HG03064 (cell line): ENCODE data around the gene DNAI1.
"Not testable (repeated sequence)": the region's sequence is repeated elsewhere in the genome, so short reads cannot be mapped to it uniquely, and the experiment has no call there.

Experiments used
- ATAC-seq: cut with Tn5 transposase; IDR thresholded peaks from one replicate; pipeline ENCODE4 v1.9.1; 2021; ENCODE audit warnings: low read depth; ENCODE audit not compliant: unreplicated experiment

The DNAI1 gene

DNA sequence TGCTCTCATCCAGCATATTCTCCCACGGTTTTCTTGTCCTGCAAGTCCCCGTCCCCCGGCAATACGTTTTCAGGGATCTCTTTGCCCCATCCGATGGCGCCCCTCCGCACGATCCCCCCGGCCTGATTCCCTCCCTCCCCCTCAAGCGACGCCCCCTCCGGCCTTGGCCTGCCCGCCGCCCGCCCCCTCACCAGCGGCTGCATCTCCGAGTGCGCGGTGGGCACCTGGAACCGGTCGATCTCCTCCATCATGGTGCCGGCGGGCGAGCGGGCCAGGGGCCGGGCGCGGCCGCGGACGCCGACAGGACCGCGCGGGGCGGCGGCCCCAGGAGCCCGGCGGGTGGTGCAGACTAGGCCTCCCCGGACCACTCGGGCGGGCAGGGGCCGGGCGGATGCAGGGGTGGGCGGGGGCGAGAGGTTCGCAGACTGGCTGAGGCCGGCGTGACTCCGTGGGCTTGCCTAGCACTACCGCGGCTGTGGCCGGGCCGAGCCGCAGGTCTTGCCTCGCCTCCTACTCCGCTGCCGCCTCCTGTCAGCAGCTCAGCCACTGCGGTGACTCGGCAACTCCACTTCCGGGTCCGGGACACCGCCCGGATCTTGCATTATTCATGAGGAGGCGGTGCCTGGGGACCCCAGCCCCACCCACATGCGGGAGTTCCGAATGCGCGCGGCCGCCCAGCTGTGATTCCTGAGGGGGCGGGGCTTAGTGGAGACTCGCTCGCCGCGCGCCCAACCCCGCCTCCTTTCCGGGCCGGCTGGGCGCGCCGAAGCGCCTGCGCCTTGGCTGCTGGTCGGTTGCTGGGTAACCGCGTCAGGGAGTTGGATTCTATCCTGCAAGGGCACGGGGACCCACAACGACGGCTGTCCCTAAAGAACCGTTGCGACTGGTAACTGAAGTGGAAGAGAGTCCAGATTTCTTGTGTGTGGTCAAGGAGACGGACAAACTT lies at the start of gene DNAI1, which contains the start of gene FAM219A:
Gene DNAI1 (plus strand): TSS at position 793 of the 946 bp plus-strand sequence. CDS start 201 bp downstream, outside the sequence.
Gene FAM219A (minus strand): TSS at position 558 of the 946 bp plus-strand sequence. CDS start 307 bp downstream, at position 251.
- ATAC-seq: peak; percentile 99

DNA sequence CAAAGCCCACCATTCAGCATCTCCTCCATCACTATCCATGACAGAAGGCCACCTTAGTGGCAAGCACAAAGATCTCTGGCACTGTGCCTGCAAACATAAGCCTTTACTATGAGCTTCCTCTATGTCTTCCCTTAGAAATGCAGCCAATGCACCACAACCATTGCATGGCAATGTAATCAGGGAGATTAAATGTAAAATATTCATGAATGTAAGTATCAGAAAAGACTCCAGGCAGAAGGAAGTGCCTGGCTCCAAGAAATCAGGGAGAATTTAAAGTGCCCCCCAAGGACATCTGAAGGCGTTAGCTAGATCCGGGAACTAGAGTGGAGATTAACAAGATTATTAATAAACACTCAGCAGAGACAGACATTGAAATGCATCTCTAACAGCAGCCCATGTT lies 49.5 kb upstream of the DNAI1 start:
- ATAC-seq: no peak

DNA sequence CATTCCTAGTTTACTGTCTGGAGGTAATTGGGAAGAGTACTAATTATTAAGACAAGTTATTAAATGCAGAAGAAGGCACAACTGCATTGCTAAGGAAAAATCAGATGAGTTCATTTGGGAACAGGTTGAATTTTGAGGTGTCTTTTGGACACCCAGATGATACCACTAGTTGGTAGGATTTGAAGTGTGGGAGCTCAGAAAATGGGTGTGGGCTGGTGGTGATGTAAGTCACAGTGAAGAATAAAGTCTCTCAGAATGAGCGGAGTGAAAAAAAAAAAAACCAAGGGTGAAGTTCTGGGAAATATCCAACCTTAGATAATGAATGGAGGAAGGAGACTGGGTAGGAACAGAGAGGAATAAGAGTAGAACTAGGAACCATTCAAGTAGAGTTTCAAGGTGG lies 46.3 kb upstream of the DNAI1 start:
- ATAC-seq: no peak

DNA sequence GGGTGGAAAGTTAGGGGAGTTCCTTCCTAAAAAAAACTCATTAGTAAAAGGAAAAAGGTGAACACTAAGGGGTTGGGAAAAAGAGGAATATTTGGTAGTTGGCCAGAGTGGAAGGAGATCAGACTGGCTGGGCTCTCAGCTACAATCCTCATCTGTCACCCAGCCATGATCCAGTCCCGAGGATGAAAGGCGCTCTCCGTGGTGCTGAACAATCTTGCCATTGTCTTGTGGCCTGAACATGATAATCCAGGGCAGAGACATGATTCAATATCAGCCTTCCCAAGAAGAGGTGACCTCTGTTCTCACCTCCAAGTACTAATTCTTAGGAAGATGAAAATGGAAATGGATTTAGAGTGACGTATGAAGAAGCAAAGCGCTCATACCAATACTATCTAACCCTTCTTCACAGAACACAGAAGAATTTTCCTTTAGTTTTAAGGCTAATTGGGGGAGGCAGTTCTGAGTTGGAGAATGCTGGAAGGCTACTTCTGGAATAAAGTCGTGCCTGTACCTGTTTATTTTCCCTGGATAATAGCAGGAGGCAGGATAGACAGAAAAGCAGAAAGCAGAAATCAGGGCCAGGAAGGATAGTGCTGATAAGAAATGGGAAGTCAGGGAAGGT lies 45.3 kb upstream of the DNAI1 start:
- no peak for ATAC-seq

DNA sequence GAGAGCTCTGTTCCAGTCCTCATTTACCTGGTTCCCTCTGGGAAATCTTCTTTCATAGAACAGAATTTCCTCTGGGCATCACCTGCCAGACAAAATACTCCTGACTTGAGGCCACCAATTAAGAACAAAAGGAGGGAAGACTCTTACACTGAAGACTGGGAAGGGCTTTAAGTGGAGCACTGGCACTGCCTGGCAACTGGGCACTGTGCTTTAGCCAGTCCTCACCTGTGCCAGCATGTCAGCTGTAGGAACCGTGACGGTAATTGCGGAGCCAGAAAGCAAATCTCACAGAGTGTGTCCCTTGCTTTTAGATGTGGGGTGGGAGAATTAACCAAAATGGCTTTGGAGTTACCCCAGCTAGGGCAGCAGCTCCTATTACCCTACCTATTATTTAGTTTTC lies 40.9 kb upstream of the DNAI1 start:
- ATAC-seq: no peak

DNA sequence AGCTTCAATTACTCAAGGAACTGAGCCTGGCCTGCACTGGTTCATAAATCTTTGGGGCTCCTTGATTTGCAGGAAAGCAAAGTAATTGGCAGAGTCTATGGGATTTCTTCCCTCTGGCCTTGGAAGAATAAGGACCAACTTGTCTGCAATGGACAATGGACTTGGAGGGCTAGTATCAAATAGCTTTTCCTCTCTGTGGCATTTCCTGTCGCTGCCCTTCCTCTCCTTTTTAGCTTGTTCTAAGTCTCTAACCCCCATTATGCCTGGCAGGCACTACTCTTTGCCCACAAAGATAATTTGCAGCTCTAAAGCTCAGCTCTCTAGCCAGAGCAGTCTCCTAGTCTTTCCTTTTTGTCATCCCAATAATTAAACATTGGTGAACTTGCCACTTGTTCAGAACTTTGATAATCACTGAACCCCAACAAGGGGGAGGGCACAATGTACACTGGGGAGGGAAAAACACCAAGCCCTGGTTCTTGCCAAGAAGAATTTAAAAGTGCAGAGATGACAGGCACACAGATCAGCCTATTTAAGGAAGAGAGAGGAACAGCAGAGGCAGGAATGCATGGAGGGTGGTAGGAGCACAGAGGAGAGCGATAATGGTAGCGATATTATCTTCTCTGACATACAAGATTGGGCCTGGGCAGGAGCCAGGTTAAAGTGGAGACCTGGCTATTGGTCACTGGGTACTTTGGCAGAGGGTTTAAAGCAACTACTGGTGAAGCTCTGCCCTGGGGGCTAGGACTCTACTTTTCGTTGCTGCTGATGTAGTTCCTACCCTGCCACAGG lies 38.7 kb upstream of the DNAI1 start:
- ATAC-seq: no peak

DNA sequence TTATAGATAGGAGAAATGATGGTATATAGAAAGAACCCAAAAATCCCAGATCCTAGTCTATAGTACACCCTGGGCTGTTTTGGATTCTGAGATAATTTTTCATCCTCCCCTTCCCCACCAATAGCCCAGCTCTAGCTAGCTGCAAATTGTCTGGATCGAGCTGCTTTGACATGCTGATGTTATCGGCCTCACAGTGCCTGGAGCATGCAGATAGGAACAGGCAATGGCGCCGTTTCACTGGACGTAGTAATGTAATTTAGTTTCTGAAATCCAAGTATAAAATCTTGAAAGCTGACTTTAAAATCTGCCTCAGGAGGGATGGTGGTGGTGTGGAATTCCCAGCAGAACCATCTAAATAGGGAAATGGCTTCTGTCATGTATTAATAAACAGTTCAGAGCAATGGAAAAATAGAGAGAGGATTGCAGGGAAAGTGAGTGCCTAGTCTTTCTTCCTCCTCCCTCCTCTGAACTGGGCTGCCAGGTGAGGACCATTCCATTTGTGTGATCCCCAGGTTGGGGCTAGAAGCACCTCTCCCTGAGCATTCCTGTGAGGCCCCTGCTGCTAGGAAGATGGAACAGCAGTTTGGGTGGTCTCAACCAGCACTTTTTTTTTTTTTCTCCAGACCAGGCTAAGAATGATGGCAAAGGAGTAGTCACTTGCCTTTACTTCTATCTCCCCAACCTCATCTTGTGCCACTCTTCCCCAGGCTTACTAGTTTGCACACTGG lies 32.1 kb upstream of the DNAI1 start:
- ATAC-seq: no peak

DNA sequence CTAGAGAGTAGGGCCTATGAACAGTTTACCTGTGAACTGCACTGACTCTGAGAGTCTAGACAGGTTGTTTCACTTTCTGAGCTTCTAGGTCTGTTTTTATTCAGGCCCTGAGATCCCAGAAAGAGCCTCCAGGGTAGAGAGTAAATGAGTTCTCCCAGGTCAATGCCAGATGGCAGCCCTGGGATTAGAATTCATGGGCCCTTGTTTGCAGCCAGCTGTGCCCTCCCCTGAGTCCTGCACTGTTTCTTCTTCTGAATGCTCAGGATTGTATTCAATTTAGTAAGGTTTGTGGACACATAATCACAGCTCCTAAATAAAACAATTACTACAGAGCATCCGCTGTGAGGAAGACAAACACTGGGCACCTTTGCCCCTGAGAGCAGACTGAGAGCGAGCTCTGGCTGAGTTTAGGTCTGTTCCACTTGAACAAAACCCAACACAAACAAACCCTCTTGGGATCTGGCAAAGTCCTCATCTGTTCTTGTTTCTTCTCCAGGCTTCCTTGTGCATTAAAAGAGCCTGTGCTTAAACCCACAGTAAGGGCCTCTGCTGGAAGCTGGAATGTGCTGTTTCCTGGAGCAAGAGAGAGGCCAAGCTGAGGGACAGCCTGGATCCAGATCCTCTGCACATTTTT lies 30.2 kb upstream of the DNAI1 start:
- no peak for ATAC-seq

DNA sequence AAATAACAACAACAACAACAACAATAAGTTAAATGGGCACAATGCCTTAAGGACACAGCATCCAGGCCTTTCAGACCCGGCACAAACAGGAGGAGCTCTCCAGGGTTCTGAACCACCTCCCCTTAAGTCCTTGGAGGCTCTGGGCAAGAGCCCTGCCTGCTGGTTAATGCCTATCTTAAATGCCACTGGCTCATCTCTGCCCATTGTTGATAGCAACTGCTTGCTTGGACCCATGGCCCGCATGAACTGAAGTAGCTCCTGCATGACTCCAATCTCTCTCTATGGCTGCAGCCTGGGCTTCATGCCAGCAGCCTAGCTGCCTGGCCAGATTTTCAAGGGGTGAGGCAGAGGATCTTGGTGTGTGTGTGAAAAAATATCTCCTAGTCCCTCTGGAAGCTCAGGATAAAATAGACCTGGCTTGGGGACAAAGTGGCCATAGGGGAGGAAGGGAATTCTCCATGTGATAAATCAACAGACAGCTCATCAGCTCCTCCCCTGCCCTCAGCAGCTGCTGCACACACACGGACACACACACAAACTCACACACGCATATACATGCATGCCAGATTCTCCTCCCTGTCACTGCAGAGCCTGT lies 27.7 kb upstream of the DNAI1 start:
- no peak for ATAC-seq

DNA sequence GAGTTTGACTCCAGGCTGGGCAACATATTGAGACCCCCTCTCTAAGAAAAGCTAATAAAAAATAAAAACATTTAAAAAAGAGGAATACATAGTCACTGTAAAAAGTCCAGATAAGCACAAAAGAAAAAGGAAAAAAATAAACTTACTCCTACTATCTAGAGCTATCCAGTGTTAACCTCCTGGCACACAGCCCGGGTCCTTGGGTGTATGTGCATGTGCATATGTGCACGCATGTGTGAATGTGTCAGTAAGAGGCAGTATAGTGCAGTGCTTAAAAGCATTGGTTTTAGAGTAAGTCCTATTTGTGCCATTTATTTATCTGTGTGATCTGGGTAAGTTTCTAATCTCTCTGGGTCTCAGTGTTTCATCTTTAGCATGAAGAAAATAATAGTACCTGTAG lies 26.9 kb upstream of the DNAI1 start:
- no peak for ATAC-seq

DNA sequence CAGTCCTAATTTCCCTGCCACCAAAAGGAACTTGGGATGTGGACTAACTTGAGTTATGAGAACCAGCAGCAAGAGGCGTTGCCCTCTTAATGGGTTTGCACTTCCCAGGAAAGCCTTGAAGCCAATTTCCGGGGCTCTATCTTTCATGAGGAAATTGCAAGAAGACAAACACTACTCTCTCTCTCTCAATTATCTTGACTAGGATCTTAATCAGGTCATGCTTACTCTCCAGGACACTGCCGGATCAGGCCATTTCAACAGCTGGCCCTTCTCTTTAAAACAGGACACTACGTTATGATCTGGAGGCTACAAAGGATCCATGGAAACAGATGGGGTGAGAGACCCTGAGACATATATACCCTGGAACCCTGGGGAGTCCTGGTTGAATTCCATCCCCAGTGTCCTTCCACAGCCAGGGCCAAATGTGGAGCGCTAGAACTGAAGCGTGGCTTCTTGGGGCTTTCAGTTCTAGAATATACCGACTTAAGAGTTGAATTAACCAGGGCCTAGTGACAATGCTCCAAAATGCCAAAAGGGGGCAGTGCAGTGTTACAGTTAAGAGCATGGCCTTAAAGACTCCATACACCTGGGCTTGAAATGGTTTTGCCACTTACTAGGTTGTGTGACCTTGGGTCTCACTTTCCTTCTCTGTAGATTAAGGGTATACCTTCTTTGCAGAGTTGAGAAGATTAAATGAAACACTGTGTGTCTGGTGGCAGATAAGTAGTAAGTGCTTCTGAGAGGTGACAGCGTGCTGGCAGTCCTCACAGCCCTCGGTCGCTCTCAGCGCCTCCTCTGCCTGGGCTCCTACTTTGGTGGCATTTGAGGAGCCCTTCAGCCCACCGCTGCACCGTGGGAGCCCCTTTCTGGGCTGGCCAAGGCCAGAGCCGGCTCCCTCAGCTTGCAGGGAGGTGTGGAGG lies 21.3 kb upstream of the DNAI1 start:
- ATAC-seq: no peak

DNA sequence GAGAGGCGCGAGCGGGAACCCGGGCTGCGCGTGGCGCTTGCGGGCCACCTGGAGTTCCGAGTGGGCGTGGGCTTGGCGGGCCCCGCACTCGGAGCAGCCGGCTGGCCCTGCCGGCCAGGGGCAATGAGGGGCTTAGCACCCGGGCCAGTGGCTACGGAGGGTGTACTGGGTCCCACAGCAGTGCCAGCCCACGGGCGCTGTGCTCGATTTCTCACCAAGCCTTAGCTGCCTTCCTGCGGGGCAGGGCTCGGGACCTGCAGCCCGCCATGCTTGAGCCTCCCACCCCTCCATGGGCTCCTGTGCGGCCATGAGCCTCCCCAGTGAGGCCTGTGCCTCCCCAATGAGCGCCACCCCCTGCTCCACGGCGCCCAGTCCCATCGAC lies 20.7 kb upstream of the DNAI1 start:
- ATAC-seq: not testable (repeated sequence)

DNA sequence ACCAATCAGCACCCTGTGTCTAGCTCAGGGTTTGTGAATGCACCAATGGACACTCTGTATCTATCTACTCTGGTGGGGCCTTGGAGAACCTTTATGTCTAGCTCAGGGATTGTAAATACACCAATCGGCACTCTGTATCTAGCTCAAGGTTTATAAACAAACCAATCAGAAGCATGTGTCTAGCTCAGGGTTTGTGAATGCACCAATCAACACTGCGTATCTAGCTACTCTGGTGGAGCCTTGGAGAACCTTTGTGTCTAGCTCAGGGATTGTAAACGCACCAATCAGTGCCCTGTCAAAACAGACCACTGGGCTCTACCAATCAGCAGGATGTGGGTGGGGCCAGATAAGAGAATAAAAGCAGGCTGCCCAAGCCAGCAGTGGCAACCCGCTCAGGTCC lies 20.1 kb upstream of the DNAI1 start:
- not testable (repeated sequence) for ATAC-seq

DNA sequence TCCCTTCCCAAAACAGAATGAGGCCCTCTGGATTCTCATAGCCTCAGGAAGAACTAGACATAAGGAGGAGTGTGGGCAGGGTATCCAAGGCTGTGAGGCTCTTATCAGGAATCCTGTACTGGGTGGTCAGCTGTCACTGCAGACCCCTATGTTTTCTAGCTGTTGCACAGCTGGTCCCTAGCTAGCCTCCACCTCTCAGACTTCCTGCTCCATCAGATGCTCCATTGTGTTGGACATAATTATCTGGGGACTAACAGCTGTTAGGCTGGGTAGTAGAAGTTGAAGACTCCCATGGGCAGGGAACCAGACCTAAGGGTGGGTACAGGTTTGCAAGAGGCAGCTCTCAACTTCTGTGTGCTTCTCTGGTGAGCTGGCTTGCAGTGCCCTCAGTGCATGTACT lies 18.6 kb upstream of the DNAI1 start:
- ATAC-seq: no peak

DNA sequence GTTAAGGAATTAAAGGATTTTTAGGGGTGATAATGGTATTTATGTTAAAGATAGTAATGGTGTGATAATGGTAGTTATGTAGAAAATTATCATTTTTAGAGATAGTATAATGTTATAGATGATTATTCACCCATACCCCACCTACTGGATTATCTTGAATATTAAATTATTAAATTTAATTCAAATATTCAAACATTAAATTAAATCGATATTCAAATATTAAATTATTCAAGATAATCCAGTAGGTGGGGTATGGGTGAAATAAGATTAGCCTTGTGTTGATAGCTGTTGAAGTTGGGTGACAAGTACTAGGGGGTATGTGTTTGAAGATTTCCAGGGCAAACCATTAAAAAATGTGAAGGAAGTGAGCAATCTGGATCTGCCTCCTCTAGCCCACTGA lies 15.8 kb upstream of the DNAI1 start:
- no peak for ATAC-seq

DNA sequence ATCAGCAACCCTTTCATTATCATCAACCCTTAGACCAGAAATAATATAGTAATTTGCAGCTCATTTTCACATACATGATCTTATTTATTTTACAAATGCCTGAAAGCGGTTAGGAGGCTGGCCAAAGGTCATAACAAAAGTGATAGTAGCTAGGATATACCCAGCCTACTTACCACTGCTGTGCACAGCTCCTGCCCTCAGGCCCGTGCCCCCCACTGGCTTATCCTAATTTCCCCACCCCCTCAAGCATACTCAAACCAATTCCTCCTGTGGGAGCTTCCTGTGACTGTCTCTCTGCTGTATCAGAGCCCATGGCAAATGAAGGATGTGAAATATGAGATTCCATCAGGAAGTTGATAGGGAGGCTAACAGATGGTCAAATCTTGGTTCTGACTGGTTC lies 15.1 kb upstream of the DNAI1 start:
- no peak for ATAC-seq

DNA sequence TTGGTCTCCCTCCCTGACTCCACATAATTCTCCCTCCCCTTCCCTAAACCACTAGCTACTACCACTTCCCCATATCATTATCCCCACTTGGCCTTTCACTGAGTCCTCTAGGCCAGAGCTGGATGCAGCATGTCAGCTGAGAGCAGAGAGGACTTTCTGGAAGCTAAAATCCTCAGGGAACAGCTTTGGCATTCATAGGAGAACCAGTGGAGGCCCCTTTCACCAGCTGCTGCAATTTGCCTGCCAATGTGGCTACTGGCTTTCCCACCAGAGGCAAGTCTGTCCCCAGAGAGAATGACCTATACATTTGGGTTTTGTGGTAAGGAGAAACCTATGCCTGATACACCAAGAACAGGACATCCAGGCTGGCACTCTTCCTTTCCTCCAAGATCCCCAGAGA lies 14.6 kb upstream of the DNAI1 start:
- no peak for ATAC-seq

DNA sequence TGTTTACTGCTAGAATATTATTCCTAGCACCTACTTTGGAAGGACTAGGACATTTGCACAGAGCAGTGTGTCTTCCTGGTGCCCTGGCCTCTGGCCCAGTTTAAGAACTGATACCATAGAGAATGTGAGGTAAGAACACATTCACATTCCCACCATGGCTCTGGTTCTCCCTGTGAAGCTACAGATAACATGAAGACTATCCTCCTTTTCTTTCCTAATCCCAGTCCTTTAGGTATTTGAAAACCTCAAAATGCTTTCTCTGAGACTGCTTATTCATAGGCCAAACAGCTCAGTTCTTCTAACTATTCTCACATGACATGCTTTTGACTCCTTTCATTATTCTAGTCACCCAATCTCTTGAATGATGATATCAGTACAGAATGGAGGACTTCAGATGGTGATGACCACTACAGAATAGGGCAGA lies 12.1 kb upstream of the DNAI1 start:
- no peak for ATAC-seq

DNA sequence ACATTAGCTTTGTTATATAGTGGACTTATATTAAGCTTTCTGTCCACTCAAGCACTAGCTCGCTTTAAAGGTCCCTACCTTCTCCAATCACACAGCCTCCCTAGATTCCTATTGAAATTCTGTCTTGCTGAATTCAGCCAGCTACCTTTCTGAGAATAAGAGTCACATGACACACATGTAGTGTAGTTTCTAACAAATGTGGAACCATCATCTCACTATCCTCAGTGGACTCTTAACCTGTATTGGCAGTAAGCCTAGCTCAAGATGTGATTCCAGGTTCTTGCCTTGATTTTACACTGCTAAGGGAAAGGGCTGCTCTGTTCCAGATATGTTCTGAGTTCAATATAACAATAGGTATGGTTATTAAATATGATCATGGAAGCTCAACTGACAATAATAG lies 11.7 kb upstream of the DNAI1 start:
- no peak for ATAC-seq
